Ishikawa (cell line): ENCODE results near the gene STRADB.

ENCODE experiments used
- CEBPB ChIP-seq: IDR thresholded peaks from 2 replicates; pipeline ENCODE4 v1.6.1; 2012
- CREB1 ChIP-seq: IDR thresholded peaks from 2 replicates; pipeline ENCODE4 v1.6.1; 2012; ENCODE audit warnings: low read depth
- EGR1 ChIP-seq: IDR thresholded peaks from 2 replicates; pipeline ENCODE4 v1.6.1; 2012
- EP300 ChIP-seq: IDR thresholded peaks from 2 replicates; pipeline ENCODE4 v1.6.1; 2012; ENCODE audit warnings: borderline replicate concordance
- FOXM1 ChIP-seq: IDR thresholded peaks from 2 replicates; pipeline ENCODE4 v1.6.1; 2012; ENCODE audit warnings: low read depth, borderline replicate concordance
- MAX ChIP-seq: IDR thresholded peaks from 2 replicates; pipeline ENCODE4 v1.6.1; 2012
- NFIC ChIP-seq: IDR thresholded peaks from 2 replicates; pipeline ENCODE4 v1.6.1; 2012
- RAD21 ChIP-seq: IDR thresholded peaks from 2 replicates; pipeline ENCODE4 v1.6.1; 2012; ENCODE audit warnings: low read depth
- REST ChIP-seq: IDR thresholded peaks from 2 replicates; pipeline ENCODE4 v1.6.1; 2012; ENCODE audit warnings: low read depth, mild to moderate bottlenecking
- TAF1 ChIP-seq: IDR thresholded peaks from 2 replicates; pipeline ENCODE4 v1.6.1; 2012; ENCODE audit warnings: low read depth, mild to moderate bottlenecking
- TCF12 ChIP-seq: IDR thresholded peaks from 2 replicates; pipeline ENCODE4 v1.6.1; 2012; ENCODE audit warnings: low read depth
- TEAD4 ChIP-seq: IDR thresholded peaks from 2 replicates; pipeline ENCODE4 v1.6.1; 2012
- USF1 ChIP-seq: IDR thresholded peaks from 2 replicates; pipeline ENCODE4 v1.6.1; 2012
- YY1 ChIP-seq: IDR thresholded peaks from 2 replicates; pipeline ENCODE4 v1.6.1; 2012; ENCODE audit warnings: low read depth
- ZBTB7A ChIP-seq: IDR thresholded peaks from 2 replicates; pipeline ENCODE4 v1.6.1; 2012; ENCODE audit warnings: low read depth

Gene STRADB

GRCh38 chr2:201465524-201465971 lies 14.0 kb downstream of the STRADB start:
- TF ChIP-seq CEBPB = no peak
- TF ChIP-seq CREB1 = no peak
- TF ChIP-seq REST = no peak
- no peak for TF ChIP-seq ZBTB7A
- TF ChIP-seq TCF12 = no peak
- no peak for TF ChIP-seq EGR1
- no peak for TF ChIP-seq NFIC
- TF ChIP-seq EP300 = no peak
- TF ChIP-seq YY1 = no peak
- no peak for TF ChIP-seq MAX

- TF ChIP-seq REST (no peak), RAD21 (no peak), TAF1 (no peak), YY1 (no peak), CEBPB (no peak), CREB1 (no peak), MAX (no peak), TEAD4 (no peak), EP300 (no peak), EGR1 (no peak), NFIC (no peak), FOXM1 (no peak)
Observed at GRCh38 chr2:201466050-201466675, 14.6 kb downstream of the STRADB start.

GRCh38 chr2:201467666-201468065 lies 16.1 kb downstream of the STRADB start:
- TF ChIP-seq YY1 = no peak
- TF ChIP-seq TCF12 = no peak
- TF ChIP-seq TAF1 = no peak
- no peak for TF ChIP-seq NFIC
- no peak for TF ChIP-seq FOXM1
- no peak for TF ChIP-seq RAD21
- no peak for TF ChIP-seq REST
- TF ChIP-seq MAX = no peak
- no peak for TF ChIP-seq ZBTB7A
- no peak for TF ChIP-seq CEBPB
- no peak for TF ChIP-seq TEAD4
- no peak for TF ChIP-seq EP300
- no peak for TF ChIP-seq CREB1
- TF ChIP-seq EGR1 = no peak
- no peak for TF ChIP-seq USF1

- TF ChIP-seq YY1 (no peak), EP300 (no peak), TEAD4 (no peak), MAX (no peak), NFIC (no peak), REST (no peak)
Observed at GRCh38 chr2:201470821-201471731, 19.5 kb downstream of the STRADB start.
